Non-pigmented ciliary epithelial cell (primary cell): ENCODE results near the gene PRKAR1A.
"Not testable (repeated sequence)": the region's sequence is repeated elsewhere in the genome, so short reads cannot be mapped to it uniquely, and the experiment has no call there.

Experiments
- DNase-seq: peaks from one replicate; pipeline ENCODE4 v3.0.0-alpha.2; 2010; ENCODE audit warnings: low read depth

Gene PRKAR1A

DNA sequence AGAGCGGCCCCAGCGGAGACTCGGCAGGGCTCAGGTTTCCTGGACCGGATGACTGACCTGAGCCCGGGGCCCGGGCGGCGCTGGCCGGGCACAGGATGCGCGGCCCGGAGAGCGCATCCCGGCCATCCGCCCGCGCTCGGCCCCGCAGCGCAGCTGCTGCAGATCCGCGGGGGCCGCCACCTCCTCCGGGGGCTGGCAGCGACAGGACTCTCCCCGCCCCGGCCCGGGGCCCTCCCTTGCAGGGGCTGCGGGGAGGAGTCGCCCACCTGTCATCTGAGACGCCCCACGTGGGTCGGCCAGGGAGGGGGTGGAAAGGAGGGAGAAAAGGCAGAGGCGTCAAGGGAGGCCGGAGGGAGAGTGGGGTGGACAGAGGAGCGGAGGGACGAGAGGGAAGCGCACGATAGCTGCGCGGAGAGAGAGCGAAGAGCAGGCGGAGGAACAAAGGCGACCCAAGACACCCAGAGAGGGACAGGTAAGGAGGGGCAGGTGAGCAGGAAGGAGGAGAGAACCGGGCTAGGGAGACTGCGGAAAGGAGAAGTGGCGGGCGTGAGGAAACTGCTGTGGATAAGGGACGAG lies 471 bp upstream of the PRKAR1A start:
- no peak for DNase-seq

DNA sequence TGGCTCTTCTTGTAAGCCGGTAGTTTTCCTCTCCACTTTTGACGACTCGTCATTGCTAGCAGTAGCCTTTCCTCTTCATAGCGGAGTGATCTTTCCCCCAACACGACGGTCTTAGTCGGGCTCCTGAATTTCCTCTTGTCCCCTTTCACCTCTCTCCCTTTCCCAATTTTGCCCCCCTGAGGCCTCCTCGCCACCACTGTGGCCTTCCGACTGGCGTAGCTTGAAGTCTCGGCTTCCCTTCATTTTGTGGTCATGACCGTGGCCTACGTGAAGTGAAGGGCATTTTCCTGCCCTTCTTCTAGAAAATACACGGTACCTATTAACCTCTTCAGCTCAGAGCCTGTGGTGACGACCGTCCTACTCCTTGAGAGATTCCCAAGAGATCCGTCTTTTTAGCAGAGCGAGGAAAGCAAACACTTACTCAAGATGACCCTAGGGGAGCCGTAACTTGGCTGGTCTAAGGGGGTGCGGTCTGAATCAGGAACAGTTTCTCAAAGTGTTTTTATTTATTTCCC lies 787 bp downstream of the PRKAR1A start:
- no peak for DNase-seq

DNA sequence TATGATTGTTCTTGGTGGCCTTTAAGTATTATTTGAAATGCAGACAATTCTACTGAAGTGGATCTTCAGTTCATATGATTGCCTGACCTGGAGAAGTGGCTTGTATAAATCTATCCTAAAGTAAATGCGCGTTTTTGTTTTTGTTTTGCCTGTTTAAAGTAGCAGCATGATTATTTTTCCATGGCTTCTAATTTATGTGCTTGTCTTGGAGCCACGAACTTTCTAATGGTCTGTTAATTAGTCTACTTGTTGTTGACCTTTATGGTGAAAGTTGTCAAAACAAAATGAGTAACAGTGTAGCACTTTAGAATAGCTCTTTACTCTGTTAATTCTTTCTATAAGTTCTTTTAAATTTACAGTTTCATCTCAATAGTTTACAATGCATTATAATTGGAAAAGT lies 1.7 kb downstream of the PRKAR1A start:
- no peak for DNase-seq

DNA sequence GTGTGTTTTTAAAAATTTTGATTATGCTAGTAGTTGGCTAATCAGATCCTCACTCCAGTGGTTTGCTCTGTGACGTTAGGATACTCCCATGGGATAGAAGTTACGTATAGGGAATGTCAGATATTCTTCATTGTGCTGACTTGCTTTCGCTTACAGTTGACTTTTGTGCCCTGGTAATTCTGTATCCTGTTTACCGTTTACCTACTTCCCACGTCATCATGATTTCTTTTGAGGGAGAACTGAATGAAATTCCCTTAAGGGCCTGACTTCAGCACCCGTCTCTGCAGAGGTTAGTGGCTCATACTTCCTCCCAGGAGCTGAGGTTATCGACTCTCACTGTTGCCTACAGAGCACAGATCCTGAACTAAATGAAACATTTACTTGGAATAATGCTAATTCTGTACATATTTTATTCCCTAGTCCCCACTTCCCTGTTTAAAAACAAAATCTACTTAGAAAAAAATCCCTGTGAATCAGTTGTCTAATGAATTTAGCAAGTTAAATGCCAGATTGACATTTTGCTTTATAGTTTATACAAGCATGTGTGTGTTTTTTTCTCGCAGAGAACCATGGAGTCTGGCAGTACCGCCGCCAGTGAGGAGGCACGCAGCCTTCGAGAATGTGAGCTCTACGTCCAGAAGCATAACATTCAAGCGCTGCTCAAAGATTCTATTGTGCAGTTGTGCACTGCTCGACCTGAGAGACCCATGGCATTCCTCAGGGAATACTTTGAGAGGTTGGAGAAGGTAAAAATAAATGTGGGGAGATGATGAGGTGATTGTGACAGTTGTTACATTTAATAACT lies 2.8 kb downstream of the PRKAR1A start:
- no peak for DNase-seq

DNA sequence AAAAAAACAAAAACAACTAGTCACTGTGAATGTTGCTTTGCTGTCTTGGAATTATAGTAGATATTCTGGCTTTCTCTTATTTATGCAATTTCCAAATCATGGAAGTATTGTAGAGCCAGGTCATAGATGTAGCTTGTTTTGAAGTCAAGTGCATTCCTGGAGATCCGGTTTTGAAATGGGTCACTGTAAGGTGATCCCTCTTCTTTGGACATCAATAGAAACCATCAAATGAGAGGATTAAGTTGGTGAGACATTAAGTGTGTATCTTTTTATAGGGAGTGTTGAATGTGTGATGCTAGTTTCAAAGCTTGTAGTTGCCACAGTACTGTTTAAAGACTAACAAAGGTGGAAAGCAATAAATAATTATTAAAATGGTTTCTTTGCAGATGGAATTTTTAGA lies 4.5 kb downstream of the PRKAR1A start:
- DNase-seq, result no peak

DNA sequence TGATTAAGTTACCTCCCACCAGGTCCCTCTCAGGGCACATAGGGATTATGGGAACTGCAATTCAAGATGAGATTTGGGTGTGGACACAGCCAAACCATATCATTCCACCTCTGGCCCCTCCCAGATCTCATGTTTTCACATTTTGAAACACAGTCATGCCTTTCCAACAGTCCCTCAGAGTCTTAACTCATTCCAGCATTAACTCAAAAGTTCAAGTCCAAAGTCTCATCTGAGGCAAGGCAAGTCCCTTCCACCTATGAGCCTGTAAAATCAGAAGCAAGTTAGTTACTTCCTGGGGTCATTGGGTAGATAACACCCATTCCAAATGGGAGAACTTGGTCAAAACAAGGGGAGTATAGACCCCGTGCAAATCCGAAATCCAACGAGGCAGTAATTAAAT lies 5.4 kb downstream of the PRKAR1A start:
- DNase-seq, result not testable (repeated sequence)

DNA sequence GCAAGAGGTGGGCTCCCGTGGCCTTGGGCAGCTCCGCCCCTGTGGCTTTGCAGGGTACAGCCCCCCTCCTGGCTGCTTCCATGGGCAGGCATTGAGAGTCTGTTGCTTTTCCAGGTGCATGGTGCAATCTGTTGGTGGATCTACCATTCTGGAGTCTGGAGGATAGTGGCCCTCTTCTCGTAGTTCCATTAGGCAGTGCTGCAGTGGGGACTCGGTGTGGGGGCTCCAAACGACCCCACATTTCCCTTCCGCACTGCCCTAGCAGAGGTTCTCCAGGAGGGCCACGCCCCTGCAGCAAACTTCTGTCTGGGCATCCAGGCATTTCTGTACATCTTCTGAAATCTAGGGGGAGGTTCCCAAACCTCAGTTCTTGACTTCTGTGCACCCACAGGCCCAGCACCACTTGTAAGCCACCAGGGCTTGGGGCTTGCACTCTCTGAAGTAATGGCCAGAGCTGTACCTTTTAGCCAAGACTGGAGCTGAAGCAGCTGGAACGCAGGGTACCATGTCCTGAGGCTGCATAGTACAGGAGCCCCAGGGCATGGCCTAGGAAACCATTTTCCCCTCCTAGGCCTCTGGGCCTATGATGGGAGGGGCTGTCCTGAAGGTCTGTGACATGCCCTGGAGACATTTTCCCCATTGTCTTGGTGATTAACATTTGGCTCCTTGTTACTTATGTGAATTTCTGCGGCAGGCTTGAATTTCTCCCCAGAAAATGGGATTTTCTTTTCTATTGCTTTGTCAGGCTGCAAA lies 6.0 kb downstream of the PRKAR1A start:
- no peak for DNase-seq

DNA sequence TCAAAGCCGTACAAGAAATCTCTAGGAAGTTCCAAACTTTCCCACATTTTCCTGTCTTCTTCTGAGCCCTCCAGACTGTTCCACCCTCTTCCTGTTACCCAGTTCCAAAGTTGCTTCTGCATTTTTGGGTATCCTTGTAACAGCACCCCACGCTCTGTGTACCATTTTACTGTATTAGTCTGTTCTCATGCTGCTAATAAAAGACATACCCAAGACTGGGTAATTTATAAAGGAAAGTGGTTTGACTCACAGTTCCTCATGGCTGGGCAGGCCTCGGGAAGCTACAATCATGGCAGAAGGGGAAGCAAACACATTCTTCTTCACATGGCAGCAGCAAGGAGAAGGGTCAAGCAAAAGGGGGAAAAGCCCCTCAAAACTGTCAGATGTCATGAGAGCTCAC lies 6.8 kb downstream of the PRKAR1A start:
- not testable (repeated sequence) for DNase-seq

DNA sequence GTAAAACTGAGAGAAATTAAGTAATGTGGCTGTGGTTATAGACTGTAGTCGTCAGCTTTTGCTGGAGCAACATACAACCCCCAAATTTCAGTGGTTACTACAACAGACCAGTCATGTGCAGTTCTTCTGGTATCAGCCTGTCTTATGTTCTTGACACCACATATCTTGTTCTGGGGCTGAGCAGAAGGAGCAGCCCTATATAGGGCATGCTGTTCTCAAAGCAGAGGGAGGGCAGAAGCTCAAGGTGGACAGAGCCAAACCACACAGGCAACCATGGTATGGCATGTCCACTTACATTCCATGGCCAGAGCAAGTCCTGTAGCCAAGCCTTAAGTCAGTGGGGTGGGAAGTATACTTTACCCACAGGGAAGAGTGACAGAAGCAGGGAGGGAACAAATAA lies 7.7 kb downstream of the PRKAR1A start:
- no peak for DNase-seq

DNA sequence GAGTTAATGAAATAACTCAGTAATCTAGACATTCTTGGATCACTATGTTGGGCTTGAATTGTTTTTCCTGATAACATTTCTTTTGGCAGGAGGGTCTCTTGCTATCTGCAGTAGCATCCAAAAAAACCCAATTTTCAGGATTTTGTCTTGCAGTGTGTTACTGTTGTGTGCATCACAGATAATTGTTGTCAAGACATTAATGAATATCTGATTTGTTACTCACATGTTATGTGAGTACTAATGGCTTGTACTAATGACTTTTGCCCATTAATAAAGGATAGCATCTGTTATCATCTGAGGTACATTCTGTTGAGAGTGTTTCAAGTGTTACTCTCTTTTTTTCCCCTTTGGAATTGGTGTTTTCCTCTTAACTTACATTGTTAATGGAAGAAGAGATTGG lies 10.0 kb downstream of the PRKAR1A start:
- no peak for DNase-seq

DNA sequence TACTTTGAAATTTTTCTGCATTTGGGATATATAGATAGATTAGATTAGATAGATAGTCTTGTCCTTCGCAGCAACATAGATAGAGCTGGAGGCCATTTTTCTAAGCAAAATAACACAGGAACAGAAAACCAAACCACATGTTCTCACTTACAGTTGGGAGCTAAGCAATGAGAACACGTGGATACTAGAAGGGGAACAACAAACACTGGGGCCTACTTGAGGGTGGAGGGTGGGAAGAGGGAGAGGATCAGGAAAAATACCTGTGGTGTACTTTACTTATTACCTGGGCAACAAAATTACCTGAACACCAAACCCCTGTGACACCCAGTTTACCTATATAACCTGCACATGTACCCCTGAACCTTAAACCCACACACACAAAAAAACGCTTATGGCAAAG lies 14.3 kb downstream of the PRKAR1A start:
- DNase-seq, result no peak

DNA sequence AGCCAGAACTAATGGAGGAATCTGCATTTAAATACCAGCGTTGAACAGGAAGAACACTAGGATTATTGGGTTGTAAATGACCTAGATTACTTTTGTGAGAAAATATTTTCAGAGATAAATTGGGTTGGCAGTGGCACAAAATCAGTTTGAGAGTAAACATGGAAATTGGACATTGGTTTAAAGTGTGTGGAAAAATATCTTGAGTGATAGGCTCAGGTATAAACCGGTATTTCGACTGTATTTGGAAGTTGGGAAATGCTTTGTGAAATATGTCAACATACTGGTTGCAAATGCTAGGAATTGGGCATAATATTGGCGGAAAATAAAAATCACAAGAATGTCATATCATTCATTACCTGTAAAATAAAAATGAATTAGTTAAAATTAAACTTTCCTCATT lies 15.1 kb downstream of the PRKAR1A start:
- DNase-seq, result no peak

DNA sequence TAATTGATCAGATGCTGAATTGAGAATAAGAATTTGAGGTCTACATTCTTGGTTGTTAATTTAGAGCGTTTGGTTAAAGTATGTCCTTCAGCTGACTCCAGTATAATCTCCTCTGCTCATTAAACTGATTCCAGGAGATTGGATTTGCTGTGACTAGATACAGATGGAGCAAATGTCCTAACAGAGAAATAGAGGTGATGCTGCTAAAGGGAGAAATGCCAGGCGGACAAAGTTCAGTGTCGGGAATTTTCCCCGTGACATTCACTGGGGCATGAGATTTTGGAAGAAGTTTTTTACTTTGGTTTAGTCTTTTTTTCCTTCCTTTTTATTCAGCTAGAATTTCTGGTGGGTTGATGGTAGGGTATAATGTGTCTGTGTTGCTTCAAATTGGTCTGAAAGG lies 19.0 kb downstream of the PRKAR1A start:
- DNase-seq, result no peak

DNA sequence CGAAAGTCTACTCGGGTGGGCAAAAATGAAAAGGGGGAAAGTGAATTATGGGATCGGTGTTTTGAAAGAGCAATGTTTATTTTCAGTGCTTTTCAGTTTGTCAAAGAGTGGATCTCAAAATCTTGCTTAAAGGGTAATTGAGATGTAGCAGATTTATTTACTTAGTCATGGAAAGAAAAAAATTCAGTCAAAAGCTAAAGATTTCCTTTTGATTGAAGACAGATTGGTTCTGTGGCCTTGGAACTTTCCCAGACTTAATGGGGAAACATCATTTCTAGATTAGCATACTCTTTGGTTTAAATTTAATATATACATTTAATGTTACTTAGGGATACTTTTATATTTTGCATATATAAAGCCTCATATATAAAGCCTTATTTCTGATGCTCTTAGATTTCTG lies 20.6 kb downstream of the PRKAR1A start:
- no peak for DNase-seq

DNA sequence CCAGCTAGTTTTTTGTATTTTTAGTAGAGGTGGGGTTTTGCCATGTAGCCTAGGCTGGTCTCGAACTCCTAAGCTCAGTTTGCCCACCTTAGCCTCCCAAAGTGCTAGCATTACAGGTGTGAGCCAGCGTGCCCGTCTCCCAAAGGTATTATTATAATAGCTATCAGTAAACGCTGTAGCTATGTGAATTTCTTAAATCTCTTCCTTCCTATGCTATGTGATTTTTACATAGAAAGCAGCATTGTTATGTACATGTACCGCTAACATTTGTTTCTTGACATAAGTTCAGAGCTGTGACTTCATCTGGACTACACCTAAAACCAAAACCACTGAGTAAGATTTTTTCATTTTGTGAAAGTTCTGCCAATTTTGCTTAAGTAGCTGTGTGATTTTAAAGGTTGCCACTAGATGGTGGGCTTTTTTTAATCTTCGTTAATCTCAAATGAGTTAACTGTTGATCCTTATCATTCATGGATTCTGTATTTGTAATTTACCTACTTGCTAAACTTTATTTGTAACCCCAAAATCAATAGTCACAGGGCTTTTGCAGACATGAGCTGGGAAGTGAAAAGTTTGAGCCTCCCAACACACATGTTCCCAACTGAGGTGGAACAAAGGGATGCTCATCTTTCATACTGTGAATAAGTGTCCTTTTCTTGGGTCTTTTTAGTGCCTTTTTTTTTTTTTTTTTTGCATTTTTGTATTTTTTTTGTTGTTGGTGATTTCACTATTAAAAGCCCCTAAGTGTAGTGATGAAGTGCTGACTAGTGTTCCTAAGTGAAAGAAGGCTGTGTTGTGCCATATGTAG lies 21.9 kb downstream of the PRKAR1A start:
- no peak for DNase-seq

DNA sequence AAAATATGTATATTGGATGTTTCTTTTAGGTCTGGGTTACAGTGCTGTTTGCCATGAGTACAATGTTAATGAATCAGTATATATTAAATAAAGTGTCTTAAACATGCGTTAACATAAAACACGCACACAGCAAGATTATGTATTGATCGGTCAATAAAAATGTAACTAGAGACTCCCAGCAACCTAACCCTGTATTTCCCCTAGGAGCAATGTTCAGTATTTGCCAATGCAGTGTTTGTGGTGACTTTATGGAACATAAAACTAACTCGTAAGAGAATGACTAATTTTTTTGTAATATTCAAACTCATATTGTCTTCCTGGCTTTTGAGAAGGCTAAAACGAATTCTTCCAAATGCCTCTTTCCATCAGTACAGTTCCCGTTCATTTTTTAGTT lies 22.5 kb downstream of the PRKAR1A start:
- no peak for DNase-seq

DNA sequence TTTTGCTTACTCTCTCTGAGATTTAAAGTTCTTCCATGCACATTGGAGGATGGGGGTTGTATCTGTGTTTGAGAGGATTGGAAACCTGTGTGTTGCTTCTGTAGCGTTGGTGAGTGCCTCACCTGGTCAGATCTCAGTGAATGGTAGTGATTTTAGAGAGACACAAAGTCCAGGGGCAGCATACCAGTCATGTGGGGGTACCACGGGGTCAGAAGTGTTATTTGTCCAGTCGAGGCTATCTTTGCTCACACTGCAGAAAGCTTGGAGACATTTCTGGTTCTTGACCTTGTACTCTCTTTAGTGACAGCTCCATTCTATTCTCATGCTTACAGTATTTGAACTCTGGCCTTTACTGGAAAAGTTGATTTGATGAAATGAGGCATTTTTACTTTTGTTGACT lies 23.7 kb downstream of the PRKAR1A start:
- DNase-seq, result no peak

DNA sequence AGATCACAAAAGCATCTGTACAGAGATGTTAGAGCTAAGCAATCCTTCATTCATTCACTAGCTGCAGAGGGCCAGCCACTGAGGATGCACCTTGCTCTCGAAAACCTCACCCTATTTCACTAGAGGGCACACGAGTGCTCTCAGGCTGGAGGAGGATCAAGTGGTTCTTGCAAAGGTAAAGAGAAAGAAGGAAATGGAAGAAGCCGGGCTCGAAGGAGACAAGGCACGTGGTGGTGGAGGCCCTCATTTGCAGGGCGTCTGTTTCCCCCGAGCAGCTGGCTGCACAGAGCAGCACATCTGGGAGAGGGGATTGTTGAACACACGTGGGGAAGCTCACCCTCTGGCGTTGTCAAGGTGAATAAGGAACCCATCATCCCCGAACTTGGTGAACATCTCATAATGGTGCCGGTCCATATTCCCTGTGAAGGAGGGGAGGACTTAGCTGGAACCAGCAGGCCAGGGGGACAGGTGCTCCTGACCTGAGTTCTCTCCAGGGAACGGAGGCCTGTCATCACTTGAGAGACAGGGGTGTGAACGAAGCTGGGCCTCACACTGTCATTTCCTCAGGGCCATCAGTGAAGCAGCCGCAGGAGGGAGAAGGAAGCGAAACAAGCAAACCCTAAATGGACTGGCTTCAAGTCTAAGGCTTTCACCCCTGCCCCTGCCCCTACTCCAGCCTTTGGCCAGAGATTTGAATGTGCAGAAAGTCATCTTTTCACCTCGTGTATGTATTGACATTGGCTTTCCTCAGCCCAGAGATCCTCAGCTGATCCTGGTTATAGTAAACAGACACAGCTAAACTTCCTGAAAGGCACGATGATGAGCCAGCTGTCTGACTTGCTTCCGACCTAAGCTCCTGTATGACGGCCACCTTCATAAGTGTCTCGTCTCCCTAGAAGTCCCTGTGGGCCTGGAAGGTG lies 27.6 kb downstream of the PRKAR1A start:
- no peak for DNase-seq

DNA sequence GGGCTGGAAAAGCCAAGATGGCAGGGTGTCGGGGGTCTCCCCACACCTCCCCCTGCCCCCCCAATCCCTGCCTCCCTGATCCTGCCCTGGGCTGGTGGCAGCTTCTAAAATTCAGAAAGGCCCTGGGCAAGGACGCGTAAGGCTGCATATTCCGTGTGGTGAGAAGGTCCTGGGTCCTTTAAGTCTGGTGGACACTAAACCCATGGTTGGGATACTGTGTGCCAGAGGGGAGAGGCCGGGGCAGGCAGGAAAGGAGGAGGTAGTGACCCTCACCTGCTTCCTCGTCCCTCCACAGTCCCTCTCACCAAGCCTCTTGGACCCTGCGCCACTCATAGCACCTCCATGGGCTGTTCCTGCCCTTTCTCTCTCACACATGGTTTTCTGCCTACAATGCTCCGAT lies 28.8 kb downstream of the PRKAR1A start:
- no peak for DNase-seq

DNA sequence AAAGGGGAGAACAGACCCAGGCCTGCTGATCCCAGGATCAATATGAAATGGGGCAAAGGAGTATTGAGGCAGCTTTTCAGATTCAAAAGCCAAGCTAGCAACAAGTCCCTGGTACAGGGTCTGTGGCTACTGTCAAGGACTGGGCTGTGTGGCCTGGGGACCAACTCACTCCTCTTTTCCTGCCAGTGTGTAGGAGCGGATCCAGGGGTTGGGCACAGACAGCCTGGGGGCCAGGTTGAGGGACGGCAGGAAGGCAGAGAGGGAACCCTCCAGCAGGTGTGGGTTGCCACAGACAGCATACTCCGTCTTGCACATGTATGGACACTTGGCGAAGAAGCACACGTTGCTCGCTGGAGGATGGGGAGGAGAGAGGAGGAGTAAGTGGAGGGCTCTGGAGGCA lies 29.6 kb downstream of the PRKAR1A start:
- no peak for DNase-seq
